Calu3 (cell line): ENCODE measurements around the gene ADAM8. TPM values are rescaled to one million over a fixed set of nuclear protein-coding genes. Genes with fewer than 3 reads are reported as not detected.

Experiments
- Bru-seq: library from RNA; stranded (reverse); fragments of 400-500 nt; gene quantifications from one replicate; lab custom pipeline; 2021; lab: Mats Ljungman, UMichigan
- BruChase-seq, 2 experiments: library from RNA; stranded (reverse); fragments of 400-500 nt; gene quantifications; one replicate each; lab custom pipeline; 2021; lab: Mats Ljungman, UMichigan
- BruUV-seq: library from RNA; stranded (reverse); fragments of 400-500 nt; replicated peaks from 2 replicates; lab custom pipeline; 2021; lab: Mats Ljungman, UMichigan
- CTCF ChIA-PET: fragments of 300-600 bp; sonication (Branson Sonifier 250); formaldehyde crosslinking; loops from one replicate; lab custom pipeline; 2022; ENCODE audit warnings: antibody characterized with exemption; lab: Charles Lee
- DNase-seq: peaks from one replicate; pipeline ENCODE4 v3.0.0; 2022
- H3K27ac Mint-ChIP-seq: one replicate; pipeline ENCODE4 v1.8.0; 2022; ENCODE audit warnings: mixed read lengths; ENCODE audit not compliant: unreplicated experiment
- H3K27me3 Mint-ChIP-seq: one replicate; pipeline ENCODE4 v1.8.0; 2022; ENCODE audit warnings: mixed read lengths; ENCODE audit not compliant: unreplicated experiment
- H3K36me3 Mint-ChIP-seq: one replicate; pipeline ENCODE4 v1.8.0; 2022; ENCODE audit warnings: mild to moderate bottlenecking, moderate library complexity, mixed read lengths; ENCODE audit not compliant: insufficient read depth, unreplicated experiment
- H3K4me1 Mint-ChIP-seq: one replicate; pipeline ENCODE4 v1.8.0; 2022; ENCODE audit warnings: mild to moderate bottlenecking, low read depth, mixed read lengths; ENCODE audit not compliant: unreplicated experiment
- H3K4me3 Mint-ChIP-seq: one replicate; pipeline ENCODE4 v1.8.0; 2022; ENCODE audit warnings: mild to moderate bottlenecking, low read depth, moderate library complexity, mixed read lengths; ENCODE audit not compliant: unreplicated experiment
- H3K9me3 Mint-ChIP-seq: one replicate; pipeline ENCODE4 v1.8.0; 2022; ENCODE audit warnings: low read depth, mixed read lengths; ENCODE audit not compliant: unreplicated experiment
- intact Hi-C: fragments of 100-400 bp; cut with micrococcal nuclease; formaldehyde crosslinking; loops from one replicate; pipeline ENCODE4 v1.10.0; 2022; ENCODE audit not compliant: unreplicated experiment
- long read RNA-seq: library from polyadenylated mRNA; stranded (forward); transcript quantifications from one replicate; pipeline ENCODE4 v2.0.0, GENCODE V29; 2022
- total RNA-seq: library from RNA; stranded (reverse); gene quantifications from 2 replicates; pipeline ENCODE4 v1.2.3, GENCODE V29; 2022
- TF ChIP-seq, protein P1 (sequence below): fragments of 200-600 bp; IDR thresholded peaks from one replicate; pipeline ENCODE4 v1.8.0; 2022; ENCODE audit warnings: antibody characterized with exemption; ENCODE audit not compliant: unreplicated experiment

Gene ADAM8
- 40.4 and 54.4 TPM in 2 replicates for total RNA-seq
- Bru-seq, nascent RNA: percentile 47 among the genes with signal in this experiment
- BruChase-seq, experiment 1, labeled RNA remaining after a 6-hour chase: percentile 62 among the genes with signal in this experiment
- BruChase-seq, experiment 2, labeled RNA remaining after a 2-hour chase: percentile 56 among the genes with signal in this experiment
- long read RNA-seq, transcript ADAM8-202 (23 exons, 3,279 nt): major isoform, 17 of 40 reads
- long read RNA-seq, partial matches to known transcripts: 0 of 40 reads
- long read RNA-seq, other reads (novel, unspliced or antisense): 22 of 40 reads

DNA sequence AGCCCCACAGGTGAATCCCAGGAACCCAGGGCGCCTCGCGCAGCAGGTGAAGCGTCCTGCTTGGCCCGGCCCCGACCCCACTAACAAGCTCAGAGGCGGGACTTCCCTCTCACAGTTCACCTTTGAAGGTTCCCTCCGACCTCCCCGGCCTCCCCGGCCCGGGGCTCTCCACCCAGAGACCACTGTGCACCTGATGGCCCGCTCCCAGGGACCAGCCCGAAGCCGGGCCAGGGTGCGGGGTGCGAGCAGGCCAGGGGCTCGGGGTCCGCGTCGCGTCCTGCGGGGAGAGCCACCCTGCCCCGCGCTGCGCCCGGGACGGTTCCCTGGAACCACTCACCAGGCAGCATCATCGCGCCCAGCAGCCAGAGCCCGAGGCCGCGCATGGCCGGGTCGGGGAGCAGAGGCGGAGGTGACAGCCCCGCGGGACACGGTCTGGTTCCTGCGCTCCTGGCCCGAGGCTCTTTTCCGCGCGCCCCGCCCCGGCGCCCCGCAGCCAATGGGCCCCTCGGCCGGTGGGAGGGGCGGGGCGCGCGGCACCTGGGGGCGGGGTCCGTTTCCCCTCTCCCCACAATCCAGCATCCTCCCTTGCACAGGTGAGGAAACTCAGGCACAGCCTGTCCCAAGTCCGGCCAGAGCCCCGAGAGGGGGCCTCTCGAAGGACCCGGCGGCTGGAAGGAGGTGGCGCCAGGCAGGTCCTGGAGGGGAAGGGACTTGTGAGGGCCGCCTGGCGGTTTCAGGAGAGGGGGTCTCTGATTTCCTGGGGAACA, at the start of gene ADAM8:
Gene ADAM8, minus strand, starts transcription at position 434 of the 767 bp plus-strand sequence. Its CDS starts 51 bp downstream, at position 383.
- no TSS peak for BruUV-seq
- Mint-ChIP-seq H3K9me3 (no peaks in the 10 kb centered on the region), H3K36me3 (peaks cover 34% of the 10 kb centered on the region), H3K4me3 (peak within 1 kb of the TSS; percentile 64), H3K4me1 (peaks cover 10% of the 10 kb centered on the region), H3K27me3 (no peaks in the 10 kb centered on the region), H3K27ac (no peak within 1 kb of the TSS)
- peak; percentile 74 for DNase-seq
- CTCF ChIA-PET: interaction anchor here (2.1 kb wide), 1 partner anchor 19 kb away, joined by 7 read pairs; no protein-coding TSS in a partner anchor
- intact Hi-C loops: no loop called here
- TF ChIP-seq, protein P1, sequence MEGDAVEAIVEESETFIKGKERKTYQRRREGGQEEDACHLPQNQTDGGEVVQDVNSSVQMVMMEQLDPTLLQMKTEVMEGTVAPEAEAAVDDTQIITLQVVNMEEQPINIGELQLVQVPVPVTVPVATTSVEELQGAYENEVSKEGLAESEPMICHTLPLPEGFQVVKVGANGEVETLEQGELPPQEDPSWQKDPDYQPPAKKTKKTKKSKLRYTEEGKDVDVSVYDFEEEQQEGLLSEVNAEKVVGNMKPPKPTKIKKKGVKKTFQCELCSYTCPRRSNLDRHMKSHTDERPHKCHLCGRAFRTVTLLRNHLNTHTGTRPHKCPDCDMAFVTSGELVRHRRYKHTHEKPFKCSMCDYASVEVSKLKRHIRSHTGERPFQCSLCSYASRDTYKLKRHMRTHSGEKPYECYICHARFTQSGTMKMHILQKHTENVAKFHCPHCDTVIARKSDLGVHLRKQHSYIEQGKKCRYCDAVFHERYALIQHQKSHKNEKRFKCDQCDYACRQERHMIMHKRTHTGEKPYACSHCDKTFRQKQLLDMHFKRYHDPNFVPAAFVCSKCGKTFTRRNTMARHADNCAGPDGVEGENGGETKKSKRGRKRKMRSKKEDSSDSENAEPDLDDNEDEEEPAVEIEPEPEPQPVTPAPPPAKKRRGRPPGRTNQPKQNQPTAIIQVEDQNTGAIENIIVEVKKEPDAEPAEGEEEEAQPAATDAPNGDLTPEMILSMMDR: no peak

DNA sequence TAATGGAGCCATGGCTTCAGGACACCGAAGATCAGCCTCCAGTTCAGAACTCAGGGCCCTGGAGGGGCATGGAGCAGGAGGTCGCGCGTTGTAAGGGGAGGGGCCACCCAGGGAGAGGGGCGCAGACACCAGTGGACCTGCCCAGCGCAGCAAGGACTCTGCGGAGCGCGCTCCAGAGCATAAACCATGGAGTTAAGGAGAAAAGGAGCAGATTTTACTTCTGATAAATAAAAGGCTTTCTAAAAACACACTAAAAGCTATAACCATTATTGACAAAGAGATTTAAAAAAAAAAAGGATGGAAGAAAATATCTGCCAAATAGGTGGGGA, 49.5 kb upstream of the ADAM8 start:
- CTCF ChIA-PET: no interaction called here
- no TSS peak for BruUV-seq
- TF ChIP-seq, protein P1: no peak

DNA sequence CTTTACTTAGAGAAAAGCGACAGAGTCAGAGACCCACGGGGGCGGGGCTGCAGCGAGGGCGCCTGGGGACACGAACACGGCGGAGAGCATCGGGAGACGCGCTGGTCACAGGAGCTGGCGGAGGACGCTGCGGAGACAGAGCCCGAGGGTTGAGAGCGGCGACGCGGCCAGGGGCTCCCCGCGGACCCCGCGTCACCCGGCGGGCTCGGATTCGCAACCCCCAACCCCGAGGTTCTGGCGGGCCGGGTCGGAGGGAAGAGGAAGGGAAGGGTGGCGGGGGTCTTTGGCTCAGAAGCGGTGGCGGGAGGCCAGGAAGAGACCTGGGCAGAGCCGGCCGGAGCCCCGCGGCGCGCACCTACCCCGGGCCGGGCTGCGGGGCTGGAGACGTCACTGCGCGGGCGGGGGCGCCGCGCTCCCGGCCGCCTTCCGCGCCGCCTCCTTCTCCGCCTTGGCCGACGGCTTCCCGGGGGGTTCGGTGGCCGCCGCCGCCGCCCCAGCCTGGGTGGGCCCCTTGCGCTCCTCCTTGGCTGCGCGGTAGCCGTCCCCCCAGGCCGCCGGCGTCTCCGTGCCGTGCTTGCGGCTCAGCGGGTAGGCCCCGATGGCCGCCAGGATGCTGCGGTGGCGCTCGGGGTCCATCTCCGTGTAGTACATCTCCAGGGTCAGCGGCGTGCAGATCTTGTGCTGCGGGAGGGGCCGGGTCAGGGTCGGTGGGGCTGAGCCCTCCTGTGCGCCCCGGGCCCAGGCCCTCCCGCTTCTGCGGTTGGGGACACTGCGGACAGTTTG, 49.0 kb upstream of the ADAM8 start:
- Mint-ChIP-seq H3K36me3 (no peaks in the 10 kb centered on the region), H3K9me3 (no peaks in the 10 kb centered on the region), H3K4me1 (peaks cover 11% of the 10 kb centered on the region), H3K27ac (no peak overlapping the region), H3K27me3 (peaks cover 53% of the 10 kb centered on the region), H3K4me3 (peak overlapping the region; percentile 58)
- DNase-seq: no peak
- CTCF ChIA-PET: no interaction called here
- TF ChIP-seq, protein P1: no peak
- BruUV-seq: no TSS peak
- intact Hi-C loops: no loop called here

More for the DNA sequence above, 49.5 kb upstream of the ADAM8 start:
- Mint-ChIP-seq H3K27me3 (peaks cover 54% of the 10 kb centered on the region), H3K4me3 (no peak overlapping the region), H3K4me1 (peaks cover 11% of the 10 kb centered on the region), H3K36me3 (no peaks in the 10 kb centered on the region), H3K27ac (no peak overlapping the region), H3K9me3 (no peaks in the 10 kb centered on the region)
- no peak for DNase-seq
- intact Hi-C loops: no loop called here

DNA sequence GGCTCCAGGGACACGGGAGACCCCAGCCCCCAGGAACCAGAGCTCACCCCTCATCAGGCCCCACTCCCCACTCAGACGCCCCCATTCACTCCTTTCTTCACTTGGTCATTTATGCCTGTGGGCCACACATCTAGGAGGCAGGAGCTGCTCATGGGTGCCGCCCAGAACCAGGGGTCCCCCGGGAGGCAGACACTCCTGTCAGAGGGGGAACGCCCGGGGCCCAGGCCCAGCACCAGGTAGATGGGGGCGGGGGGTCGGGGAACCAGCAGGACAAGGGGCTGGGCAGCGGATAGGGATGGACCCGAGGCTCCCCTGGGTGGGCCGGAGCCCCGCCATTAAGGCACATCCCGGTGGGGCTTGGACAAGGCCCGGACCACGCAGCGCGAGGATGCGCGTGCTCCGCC, 48.2 kb upstream of the ADAM8 start:
- peaks cover 55% of the 10 kb centered on the region for H3K27me3 Mint-ChIP-seq
- intact Hi-C loops: no loop called here
- TF ChIP-seq, protein P1: no peak
- H3K4me3 Mint-ChIP-seq: peak overlapping the region; percentile 58
- no peak for DNase-seq
- peaks cover 7% of the 10 kb centered on the region for H3K4me1 Mint-ChIP-seq
- CTCF ChIA-PET: no interaction called here
- H3K9me3 Mint-ChIP-seq: peaks cover 4% of the 10 kb centered on the region
- H3K27ac Mint-ChIP-seq: no peak overlapping the region
- no peaks in the 10 kb centered on the region for H3K36me3 Mint-ChIP-seq
- no TSS peak for BruUV-seq
